Subcutaneous adipose tissue (tissue), 4 donors: ENCODE measurements around the gene OXSR1. TPM values are rescaled to one million over a fixed set of nuclear protein-coding genes. Genes with fewer than 3 reads are reported as not detected.

Source experiments
- total RNA-seq, 4 donors: library from RNA; depleted of rRNA; stranded (reverse); fragments of >200 nt; gene quantifications; one replicate each; pipeline ENCODE4 v1.1.0, GENCODE V29; 2016
- TF ChIP-seq, protein P1 (sequence below): fragments of 450-650 bp; IDR thresholded peaks from one replicate; pipeline ENCODE4 v1.5.1; 2016; ENCODE audit warnings: low read depth, mild to moderate bottlenecking, control low read depth, antibody characterized with exemption, moderate library complexity

The OXSR1 gene
- total RNA-seq, 4 donors from 2014 or later = 30.0 to 49.6 (median 33.0) TPM

DNA sequence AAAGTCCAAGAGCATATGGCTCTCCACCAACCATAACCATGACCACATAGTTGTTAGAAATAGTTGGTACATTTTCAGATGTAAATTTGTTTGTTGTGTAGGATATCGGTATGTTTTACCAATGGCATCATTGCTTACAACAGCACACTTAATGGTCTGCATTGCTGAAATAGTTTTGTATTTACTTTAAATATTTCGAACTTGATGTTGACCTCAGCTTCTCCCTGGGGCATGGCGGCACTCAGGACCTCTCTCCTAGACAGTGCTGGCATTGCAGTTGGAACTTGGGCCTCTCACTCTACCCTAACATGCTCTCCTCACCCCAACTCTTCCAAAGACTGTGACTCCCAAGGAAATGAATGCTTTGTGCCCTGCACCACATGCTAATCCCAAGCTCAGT, 105.3 kb downstream of the OXSR1 start:
- TF ChIP-seq, protein P1, sequence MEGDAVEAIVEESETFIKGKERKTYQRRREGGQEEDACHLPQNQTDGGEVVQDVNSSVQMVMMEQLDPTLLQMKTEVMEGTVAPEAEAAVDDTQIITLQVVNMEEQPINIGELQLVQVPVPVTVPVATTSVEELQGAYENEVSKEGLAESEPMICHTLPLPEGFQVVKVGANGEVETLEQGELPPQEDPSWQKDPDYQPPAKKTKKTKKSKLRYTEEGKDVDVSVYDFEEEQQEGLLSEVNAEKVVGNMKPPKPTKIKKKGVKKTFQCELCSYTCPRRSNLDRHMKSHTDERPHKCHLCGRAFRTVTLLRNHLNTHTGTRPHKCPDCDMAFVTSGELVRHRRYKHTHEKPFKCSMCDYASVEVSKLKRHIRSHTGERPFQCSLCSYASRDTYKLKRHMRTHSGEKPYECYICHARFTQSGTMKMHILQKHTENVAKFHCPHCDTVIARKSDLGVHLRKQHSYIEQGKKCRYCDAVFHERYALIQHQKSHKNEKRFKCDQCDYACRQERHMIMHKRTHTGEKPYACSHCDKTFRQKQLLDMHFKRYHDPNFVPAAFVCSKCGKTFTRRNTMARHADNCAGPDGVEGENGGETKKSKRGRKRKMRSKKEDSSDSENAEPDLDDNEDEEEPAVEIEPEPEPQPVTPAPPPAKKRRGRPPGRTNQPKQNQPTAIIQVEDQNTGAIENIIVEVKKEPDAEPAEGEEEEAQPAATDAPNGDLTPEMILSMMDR = no peak

- TF ChIP-seq, protein P1 = no peak
Observed at GRCh38 chr3:38271553-38271952, 106.2 kb downstream of the OXSR1 start.

DNA sequence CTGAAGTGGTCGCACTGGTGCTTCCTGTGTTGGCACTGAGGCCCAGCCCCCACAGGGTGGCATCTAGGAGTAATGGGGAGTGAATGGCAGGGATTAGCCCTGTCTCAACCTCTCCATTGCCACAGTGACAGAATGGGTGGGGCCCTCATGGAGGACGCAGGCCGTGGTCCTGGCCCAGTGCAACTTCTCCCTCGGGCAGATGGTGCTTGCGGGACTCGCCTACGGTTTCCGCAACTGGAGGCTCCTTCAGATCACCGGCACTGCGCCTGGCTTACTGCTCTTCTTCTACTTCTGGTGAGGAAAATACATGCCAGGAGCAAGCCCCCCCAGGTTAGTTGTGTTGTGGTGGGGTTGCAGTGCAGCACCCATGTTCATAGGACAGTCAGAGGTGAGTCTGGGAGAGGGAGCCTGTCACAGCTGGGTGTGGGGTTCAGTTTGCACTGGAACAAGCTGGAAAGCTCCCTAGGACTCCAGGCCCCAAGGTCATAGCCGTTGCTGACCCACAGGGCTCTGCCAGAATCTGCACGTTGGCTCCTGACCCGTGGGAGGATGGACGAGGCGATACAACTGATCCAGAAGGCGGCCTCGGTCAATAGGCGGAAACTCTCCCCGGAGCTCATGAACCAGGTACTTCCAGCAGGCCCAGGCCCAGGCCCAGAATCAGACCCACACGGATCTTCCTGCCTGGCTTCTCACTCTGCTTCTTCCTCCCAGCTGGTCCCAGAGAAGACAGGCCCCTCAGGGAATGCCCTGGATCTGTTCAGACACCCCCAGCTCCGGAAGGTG, 109.7 kb downstream of the OXSR1 start:
- TF ChIP-seq, protein P1 = no peak

DNA sequence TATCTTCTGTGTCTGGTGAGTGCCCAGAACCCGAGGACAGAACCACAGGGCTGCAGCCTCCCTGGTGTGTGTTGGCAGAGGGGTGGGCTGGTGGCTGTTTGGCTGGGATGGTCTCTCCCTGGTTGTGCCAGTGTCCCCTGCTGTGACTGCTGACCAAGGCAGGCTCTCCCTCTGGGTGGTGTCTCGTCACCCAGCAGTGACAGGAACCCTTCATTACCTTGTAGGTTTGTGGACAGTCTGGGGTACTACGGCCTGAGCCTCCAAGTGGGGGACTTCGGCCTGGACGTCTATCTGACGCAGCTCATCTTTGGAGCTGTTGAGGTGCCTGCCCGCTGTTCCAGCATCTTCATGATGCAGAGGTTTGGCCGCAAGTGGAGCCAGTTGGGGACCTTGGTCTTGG, 110.3 kb downstream of the OXSR1 start:
- TF ChIP-seq, protein P1 = no peak

GRCh38 chr3:38276081-38276916, 111.0 kb downstream of the OXSR1 start:
- TF ChIP-seq, protein P1 = no peak

- TF ChIP-seq, protein P1 = no peak
Observed at GRCh38 chr3:38276917-38277630, 111.7 kb downstream of the OXSR1 start.

- TF ChIP-seq, protein P1 = no peak
Observed at GRCh38 chr3:38278841-38279240, 113.5 kb downstream of the OXSR1 start.
